Germinal center (tissue), 1 donor: Measurements from ENCODE around the gene TCF12.

Experiments used
- DNase-seq: peaks from one replicate; pipeline ENCODE4 v3.0.0; 2012; ENCODE audit warnings: mixed read lengths, low spot score

The TCF12 gene

DNA sequence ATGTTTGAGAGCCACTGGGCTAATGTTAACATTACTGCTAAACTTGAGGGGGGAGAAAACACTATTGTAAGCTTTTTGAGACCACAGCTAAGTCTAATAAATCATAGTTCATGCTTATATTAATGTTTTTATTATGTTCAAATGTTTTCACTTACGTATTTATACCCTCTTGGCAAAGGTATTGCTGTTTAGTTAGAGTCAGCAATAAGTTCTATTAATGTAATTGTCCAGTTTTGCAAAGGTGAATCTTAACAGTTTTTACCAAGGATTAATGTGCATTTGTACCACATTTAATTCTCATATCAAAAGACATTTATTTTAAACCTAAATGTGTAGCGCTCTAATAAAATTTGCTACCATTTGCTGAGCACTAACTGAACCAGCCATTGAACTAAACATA lies 251.2 kb downstream of the TCF12 start:
- DNase-seq: no peak

DNA sequence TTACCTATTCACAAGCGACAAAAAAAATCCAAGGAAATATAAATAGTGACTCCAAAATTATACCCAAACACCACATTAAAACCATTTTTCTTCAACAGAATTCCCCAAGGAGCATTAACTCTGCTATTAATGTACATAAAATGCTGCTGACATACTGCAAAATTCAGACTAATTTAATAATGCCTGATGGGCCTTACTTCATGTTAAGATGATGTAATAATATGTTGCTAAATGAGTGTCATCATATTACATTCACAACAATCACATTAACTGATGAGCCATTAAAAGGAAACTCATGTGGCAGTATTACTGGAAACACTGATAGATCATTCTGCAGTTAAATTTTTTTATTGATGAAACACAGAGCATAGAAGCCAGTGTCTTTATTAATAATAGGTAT lies 253.0 kb downstream of the TCF12 start:
- DNase-seq: no peak

DNA sequence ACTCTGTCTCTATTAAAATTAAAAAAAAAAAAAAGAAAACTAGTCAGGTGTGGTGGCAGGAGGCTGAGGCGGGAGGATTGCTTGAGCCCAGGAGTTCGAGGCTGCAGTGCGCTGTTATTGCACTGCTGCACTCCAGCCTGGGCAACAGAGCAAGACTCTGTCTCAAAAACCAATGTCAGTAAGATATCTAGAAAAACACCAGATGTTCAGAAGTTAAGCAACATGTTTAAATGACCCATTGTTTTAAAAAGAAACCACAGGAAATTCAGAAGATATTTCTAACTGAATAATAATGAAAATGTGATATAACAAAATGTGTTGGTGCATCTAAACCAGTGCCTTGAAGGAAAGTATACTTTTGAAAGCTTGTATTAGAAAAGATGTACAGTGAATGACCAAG lies 254.5 kb downstream of the TCF12 start:
- DNase-seq: no peak

DNA sequence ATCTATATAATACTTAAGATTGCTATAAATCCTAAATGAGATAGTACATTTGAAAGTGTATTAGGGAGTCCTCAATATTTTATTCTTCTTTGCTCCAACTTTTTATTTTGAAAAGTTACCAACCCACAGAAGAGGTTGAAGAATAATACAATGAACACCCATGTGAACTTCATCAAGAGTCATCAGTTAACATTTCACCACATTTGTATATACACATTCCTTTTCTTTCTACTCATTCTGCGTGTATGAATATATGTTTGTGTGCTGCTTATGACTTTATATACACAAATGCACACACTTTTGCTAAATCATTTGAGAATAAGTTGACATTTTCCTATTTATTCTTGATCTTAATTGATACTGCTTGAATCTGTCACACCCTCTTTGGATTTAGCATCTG lies 264.6 kb downstream of the TCF12 start:
- DNase-seq: no peak

DNA sequence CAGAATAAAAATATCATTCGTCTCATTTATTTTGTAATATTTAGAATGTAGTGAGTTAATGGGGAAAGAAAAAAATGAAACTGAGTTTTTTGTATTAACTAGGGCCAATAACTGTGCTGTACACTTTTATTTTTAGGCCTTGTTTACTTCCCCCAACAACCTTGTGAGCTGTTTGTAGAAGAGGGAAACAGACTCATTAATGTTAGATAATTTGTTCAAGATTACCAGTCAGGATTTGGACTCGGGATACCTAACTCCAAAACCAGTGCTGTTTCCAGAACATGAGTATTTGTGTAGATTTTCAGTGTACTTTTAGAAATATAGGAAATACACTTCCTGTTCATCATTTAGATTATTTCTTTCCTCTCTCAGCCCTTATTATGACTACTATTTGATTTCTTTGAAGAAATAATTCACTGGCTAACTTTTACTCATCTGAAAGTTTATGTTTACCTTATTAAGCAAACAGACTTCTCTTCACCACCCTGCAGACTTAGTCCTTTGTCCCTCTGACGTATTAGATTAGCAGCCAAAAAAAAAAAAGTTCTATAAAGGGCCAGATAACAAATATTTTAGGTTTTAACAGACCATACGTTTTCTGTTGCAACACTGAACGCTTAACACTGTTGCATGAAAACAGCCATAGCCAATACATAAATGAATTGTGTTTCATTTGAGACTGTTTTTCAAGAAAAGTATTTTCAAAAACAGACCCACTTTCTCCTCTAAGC lies 265.3 kb downstream of the TCF12 start:
- no peak for DNase-seq

DNA sequence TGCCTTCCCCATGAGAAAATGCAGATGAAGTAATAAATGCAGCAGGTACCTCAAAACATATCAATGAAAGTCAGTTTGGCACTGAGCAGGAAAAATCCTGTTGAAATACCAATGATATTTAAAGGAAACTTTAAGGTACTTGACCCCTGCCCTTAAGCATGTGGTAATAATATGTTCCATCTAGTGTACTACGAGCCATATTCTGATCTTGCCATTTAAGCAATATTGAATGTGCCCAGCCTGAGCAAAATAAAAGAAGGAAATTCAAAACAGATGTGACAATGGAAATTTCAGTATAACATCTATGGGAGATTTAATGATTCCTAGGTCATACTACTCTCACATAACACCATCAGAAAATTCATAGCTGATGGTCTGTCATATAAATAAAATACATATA lies 266.1 kb downstream of the TCF12 start:
- DNase-seq: no peak

DNA sequence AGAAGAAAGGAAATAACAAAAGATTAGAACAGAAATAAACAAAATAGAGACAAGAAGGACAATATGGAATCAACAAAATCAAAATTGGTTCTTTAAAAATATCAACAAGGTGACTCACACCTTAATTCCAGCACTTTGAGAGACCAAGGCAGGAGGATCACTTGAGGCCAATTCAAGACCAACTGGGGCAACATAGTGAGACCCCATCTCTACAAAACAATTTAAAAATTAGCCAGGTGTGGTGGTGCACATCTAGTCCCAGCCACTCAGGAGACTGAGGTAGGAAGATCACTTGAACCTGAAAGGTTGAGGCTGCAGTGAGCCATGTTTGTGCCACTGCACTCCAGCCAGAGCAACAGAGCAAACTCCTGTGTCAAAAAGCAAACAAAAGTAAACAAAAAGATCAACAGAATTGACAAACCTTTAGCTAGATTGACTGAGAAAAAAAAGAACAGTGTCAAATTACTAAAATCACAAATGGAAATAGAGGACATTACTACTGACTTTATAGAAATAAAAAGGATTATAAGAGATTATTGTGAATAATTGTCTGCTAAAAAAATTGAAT lies 267.1 kb downstream of the TCF12 start:
- no peak for DNase-seq

DNA sequence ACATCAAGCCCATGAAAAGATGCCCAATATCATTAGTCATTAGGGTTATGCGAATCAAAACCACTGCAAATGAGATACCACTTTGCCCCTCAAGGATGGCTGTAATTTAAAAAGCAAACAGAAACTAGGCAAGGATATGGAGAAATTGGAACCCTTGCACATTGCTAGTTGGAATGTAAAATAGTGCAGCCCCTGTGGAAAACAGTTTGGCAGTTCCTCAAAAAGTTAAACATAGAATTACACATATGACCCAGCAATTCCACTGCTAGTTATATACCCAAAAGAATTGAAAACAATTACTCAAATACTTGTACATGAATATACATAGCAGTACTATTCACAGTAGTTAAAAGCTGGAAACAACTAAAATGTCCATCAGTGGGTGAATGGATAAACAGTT lies 271.0 kb downstream of the TCF12 start:
- no peak for DNase-seq

DNA sequence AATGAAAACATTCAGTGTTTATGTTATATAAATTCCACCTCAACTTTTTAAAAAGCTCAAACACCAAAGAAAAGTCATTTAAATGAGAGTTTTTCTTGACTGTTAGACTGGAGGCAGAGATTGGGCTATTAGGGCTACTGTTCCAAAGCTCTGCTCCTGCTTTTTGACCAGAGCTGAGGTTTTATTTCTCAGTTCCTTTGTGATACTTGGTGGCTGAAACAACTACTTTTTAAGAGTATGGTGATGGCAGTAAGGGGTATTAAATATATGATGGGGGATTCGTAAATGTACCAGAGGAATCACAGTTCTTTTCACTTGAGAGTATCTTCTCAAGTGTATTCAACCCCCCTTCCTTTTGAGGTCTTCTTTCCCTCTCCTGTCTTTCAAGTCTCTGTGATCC lies 271.8 kb downstream of the TCF12 start:
- DNase-seq: no peak

DNA sequence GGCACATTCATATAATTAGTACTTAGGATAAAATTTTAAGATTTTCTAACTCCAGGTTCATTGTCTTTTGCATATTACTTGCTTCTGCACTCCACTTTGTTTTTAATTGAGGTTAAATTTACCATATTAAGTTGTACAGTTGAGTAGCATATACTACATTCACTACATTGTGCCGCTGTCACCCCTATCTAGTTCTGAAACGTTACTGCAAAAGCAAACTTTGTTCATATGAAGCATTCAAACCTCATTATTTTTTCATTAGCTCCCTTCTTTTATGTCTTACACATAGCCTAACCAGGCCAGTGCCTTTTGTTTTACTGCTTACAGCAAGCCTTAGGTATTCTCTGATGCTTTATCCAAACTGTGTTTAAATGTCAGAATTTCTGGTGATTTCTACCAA lies 274.7 kb downstream of the TCF12 start:
- no peak for DNase-seq

DNA sequence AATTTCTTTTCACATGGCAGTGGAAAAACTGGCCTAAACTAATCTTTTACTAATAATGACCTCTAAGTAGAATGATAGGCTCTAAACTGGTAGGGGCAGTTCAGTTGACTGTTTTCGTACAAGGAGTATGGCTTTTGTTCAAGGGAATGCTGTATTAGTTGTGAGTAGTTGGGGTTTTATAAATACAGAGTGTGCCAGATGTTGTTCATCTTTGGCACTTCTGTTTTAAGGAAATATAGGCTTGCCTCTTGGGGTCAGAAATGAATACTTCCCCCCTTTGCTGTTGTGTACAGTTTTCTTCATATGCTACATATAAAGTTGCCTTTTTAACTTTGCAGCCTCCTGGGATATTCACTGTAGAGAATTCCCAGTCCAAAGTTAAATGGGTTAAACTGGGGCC lies 276.9 kb downstream of the TCF12 start:
- no peak for DNase-seq

DNA sequence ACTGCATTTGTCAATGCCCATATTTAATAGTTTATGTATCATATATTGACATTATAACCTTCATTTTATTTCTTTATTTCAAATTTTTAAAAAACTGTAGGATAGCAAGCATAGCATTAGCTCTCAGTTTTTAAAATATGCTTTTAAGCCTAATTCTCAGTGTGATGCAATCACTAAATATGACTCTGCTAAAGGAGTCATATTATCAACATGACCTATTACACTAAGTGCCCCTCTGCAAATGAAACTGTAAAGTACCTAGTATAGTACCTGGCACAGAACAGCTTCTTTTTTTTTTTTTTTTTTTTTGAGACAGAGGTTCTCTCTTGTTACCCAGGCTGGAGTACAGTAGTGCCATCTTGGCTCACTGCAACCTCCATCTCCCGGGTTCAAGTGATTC lies 278.4 kb downstream of the TCF12 start:
- DNase-seq: no peak

DNA sequence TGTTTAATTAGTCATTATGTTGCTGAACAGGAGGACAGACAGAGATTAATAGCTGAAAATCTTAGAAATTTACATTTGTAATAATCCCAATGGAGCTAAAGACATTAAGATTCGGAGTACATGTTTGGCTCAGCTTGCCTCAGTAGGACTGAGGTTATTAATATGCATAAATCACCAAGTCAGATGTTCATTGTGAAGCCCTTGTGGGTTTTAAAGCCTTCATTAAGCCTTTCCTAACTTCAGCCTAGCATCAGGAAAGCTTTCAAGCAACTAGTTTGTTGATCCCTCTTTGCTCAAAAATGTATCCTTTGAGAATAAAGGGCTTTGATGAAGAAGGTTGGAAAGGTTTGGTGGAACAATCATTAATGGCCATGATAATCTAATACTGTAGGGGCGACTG lies 279.7 kb downstream of the TCF12 start:
- DNase-seq: no peak

DNA sequence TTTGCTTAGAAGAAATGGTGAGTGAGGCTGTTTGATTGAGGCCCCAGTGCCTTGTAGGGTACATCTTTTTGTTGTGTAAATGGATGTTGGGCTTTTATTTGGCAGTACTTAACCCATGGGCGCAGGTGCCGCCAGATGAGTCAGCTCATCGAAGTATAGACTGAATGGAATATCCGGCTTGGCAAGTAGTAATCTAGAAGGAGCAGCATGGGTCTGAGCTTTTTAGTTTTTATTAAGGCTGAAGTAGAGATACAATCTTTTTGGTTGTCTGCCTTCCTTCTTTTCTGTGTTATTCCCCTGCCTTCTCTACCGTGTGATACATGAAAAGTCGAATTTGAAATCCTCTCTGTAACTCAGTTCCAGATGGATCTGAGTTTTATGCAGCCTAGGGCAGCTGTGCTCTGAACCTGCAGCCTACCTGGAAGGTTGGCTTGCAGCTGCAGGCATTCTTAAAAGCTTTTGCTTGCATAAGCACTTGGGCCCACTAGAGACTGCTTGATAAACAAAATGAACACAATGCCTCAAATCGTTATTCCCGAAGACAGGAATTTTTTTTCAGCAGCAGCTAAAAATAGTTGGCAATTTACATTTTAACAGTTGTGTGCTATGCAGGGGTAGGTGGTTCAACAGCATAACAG lies 280.3 kb downstream of the TCF12 start:
- DNase-seq: no peak

DNA sequence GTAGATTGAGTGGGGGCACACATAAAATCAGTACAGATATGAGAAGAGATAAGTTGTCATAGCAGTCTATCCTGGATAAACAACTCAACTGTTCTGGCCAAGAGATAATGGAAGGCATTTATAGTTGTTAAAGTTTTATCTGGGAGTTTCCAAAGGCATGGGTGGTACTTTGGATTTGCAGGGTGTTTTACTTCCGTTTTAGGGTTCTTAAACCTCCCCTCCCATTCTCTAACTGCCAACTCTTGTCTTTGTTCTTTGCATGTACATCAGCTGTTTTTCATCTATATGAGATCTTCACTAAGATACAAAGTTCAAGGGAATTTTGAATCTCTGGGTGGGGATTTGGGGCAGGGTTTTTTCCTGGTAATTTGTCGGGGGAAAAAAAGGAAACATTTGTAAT lies 283.1 kb downstream of the TCF12 start:
- DNase-seq: no peak

DNA sequence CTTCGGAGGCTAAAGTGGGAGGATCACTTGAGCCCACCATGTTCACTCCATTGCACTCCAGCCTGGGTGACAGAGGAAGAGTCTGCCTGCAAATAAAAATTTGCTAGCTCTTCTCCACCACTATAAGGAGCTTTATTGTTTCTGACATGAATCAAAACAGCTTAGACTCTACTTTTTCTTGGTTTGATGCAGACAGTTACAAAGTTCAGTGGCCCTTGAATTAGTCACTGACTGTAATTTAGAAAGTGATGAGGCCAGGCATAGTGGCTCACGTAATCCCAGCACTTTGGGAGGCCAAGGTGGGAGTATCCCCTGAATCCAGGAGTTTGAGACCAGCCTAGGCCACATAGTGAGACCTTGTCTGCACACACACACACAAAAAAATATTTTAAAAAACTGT lies 285.5 kb downstream of the TCF12 start:
- no peak for DNase-seq

DNA sequence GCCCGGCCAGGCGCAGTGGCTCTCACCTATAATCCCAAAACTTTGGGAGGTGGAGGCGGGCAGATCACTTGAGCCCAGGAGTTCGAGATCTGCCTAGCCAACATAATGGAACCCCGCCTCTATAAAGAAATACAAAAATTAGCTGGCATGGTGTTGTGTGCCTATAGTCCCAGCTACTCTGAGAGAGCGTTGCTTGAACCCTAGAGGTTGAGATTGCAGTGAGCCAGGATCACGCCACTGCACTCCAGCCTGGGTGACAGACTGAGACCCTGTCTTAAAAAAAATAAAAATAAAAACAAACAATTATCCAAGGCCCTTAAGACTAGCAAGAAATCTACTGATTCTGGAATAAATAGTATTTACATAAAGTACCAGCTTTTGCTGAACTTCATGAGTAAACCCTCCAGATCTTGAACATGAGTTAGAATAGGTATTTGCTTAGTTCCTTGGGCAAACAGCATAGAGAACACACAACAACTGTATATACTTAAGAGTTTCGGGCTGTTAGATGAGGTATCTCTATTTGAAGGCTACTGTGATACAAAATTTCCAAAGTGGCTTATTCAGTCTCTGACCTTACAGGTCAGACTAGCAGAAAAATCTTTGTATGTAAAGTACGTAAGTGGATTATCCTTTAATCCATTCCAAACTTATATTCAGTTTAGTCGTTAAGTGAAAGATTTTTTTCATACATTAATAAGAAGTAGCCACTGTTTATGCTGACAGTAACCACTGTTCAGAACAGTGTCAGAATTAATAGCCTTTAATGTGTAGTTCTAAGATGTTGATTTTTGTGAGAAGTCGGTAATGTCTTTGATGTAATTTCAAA lies 286.8 kb downstream of the TCF12 start:
- DNase-seq: no peak

DNA sequence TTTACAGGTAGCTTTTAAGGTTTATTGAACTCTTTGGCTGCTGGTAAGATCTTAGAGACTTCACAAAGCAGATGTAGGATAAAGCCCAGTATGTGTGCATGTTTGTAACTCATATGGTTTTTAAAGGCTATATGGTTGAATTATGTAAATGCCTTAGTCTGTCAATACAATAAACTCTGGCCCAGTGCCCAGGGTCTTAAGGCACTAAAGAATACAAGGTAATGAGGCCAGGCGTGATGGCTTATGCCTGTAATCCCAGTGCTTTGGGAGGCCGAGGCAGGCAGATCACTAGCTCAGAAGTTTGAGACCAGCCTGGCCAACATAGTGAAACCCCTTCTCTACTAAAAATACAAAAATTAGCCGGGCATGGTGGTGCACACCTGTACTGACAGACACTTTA lies 287.6 kb downstream of the TCF12 start:
- no peak for DNase-seq

DNA sequence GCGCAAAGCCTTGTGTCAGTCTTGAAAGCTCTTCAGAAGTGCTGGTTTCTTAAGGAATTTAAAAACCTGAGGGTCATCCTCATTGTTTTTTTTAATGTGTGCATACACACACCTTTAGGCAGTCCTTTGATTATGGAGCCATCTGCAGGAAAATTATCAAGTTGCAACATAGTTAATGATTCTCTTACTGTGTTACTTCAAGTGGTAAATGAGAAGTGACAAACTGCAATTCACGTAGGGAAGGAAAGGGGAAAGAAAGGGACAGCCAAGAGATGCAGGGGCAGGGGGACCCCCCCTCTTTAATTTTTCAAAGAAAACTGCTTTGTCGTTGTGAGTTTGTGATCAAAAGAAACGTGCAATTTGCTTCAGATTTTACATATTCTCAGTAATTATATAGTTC lies 295.4 kb downstream of the TCF12 start:
- DNase-seq: peak; percentile 2

DNA sequence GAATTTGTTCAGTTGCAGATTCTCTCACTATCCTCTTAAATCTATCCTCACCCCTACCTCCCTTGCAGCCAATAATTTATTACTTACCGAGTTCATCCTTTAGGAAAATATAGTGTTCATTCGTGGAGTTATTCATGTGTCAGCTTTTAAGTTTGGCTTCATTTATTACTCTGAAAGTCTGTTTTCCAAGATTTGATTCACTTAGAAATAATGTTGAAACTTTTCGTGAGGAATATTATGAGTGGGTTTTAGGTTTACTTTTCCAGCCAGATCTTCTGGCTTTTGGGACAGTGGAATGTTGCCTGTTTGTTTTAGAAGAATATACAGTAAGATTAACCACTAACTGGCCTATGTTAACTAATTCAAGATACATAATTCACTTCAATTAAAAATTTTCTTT lies 296.9 kb downstream of the TCF12 start:
- DNase-seq: no peak

DNA sequence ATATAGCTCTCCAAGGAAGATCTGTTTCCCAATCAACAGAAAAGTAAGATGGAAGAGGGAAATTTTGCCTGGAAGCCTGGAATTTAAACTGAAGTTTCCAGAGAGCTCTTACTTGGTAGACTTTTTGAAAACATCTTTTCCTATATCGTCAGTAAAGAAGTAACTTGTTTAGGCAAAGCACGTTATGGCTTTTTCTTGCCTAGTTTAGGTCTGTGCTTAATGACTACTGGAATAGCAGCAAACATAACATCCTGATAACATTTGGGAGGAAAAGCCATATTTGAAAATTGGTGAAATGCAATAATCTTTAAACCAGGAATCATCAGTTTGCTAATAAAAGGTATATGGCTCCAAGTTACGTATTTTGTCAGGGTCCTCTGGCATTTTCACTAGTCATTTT lies 297.4 kb downstream of the TCF12 start:
- DNase-seq: no peak

DNA sequence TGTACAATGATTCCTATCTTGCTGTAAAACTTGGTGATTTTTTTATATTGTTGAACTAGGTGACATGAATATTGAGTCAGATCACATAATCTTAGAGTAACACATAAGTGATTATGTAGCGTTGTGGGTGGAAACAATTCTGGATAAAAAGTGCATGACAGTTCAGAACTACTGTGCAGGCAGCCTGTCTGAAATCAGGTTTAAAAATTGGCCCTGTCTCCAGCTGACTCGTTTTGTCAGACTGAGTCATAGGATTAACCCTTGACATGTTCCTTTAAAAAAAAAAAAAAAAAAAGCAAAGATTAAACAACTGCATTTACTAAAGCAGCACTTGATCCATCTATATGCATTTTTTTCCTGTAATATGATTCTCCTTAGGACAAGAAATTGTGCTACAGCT lies 297.8 kb downstream of the TCF12 start:
- DNase-seq: no peak
